GM23338 (cell line): ENCODE results near the gene KRTAP5-3. TPM values are rescaled to one million over a fixed set of nuclear protein-coding genes. Genes with fewer than 3 reads are reported as not detected.

ENCODE experiments used
- ATAC-seq: fragments of 200-7000 bp; cut with Tn5 transposase; 3 replicates; pipeline ENCODE4 v1.9.1; 2020
- DNase-seq: peaks from one replicate; pipeline ENCODE4 v3.0.0-alpha.2; 2015; ENCODE audit warnings: low spot score
- H2AFZ ChIP-seq: fragments of 200-600 bp; sonication (generic); 2 replicates; pipeline ENCODE4 v1.8.0; 2016; ENCODE audit warnings: antibody characterized with exemption, mild to moderate bottlenecking, moderate library complexity
- H3F3A ChIP-seq: fragments of 200-600 bp; sonication (generic); replicated peaks from 2 replicates; pipeline ENCODE4 v1.8.0; 2017; ENCODE audit warnings: antibody characterized with exemption, mixed run types, low read depth
- H3K27ac ChIP-seq: fragments of 200-600 bp; sonication (generic); 2 replicates; pipeline ENCODE4 v1.6.1; 2016; ENCODE audit warnings: low read depth
- H3K27me3 ChIP-seq: fragments of 200-600 bp; sonication (generic); 2 replicates; pipeline ENCODE4 v1.8.0; 2016; ENCODE audit warnings: mild to moderate bottlenecking, mixed run types, moderate library complexity; ENCODE audit not compliant: insufficient read depth
- H3K36me3 ChIP-seq: fragments of 200-600 bp; sonication (generic); 2 replicates; pipeline ENCODE4 v1.8.0; 2016; ENCODE audit warnings: mild to moderate bottlenecking; ENCODE audit not compliant: insufficient read depth
- H3K4me1 ChIP-seq: fragments of 200-600 bp; sonication (generic); 2 replicates; pipeline ENCODE4 v1.8.0; 2016; ENCODE audit warnings: mild to moderate bottlenecking, moderate library complexity; ENCODE audit not compliant: insufficient read depth
- H3K4me2 ChIP-seq: fragments of 200-600 bp; sonication (generic); 2 replicates; pipeline ENCODE4 v1.7.1; 2017; ENCODE audit warnings: mixed run types
- H3K4me3 ChIP-seq: fragments of 200-600 bp; sonication (generic); 2 replicates; pipeline ENCODE4 v1.6.1; 2016; ENCODE audit warnings: mixed run types
- H3K79me2 ChIP-seq: fragments of 200-600 bp; sonication (generic); replicated peaks from 2 replicates; pipeline ENCODE4 v1.8.0; 2017; ENCODE audit warnings: mild to moderate bottlenecking; ENCODE audit not compliant: insufficient read depth
- H3K9me2 ChIP-seq: fragments of 200-600 bp; sonication (generic); 2 replicates; pipeline ENCODE4 v1.8.0; 2017; ENCODE audit not compliant: insufficient read depth
- H4K20me1 ChIP-seq: fragments of 200-600 bp; sonication (generic); replicated peaks from 2 replicates; pipeline ENCODE4 v1.8.0; 2017; ENCODE audit warnings: mild to moderate bottlenecking; ENCODE audit not compliant: insufficient read depth
- H3K27ac Mint-ChIP-seq: 2 replicates; pipeline ENCODE4 v1.8.0; 2020; ENCODE audit warnings: inconsistent platforms, mild to moderate bottlenecking, moderate library complexity, mixed read lengths
- H3K27me3 Mint-ChIP-seq: 3 replicates; pipeline ENCODE4 v1.8.0; 2022; ENCODE audit warnings: low read depth, mild to moderate bottlenecking, moderate library complexity, mixed read lengths, inconsistent platforms; ENCODE audit not compliant: insufficient read depth, poor library complexity
- H3K36me3 Mint-ChIP-seq: 3 replicates; pipeline ENCODE4 v1.8.0; 2021; ENCODE audit warnings: low read depth, mild to moderate bottlenecking, inconsistent platforms, moderate library complexity, mixed read lengths
- H3K4me1 Mint-ChIP-seq: 3 replicates; pipeline ENCODE4 v1.8.0; 2020; ENCODE audit warnings: mild to moderate bottlenecking, inconsistent platforms, mixed read lengths
- H3K4me3 Mint-ChIP-seq: 3 replicates; pipeline ENCODE4 v1.8.0; 2021; ENCODE audit warnings: moderate library complexity, mild to moderate bottlenecking, inconsistent platforms, mixed read lengths
- H3K9me3 Mint-ChIP-seq: 3 replicates; pipeline ENCODE4 v1.8.0; 2020; ENCODE audit warnings: moderate library complexity, mild to moderate bottlenecking, inconsistent platforms, mixed read lengths
- CREB1 ChIP-seq: fragments of 250-450 bp; sonication (Bioruptor Pico); IDR thresholded peaks from 2 replicates; pipeline ENCODE4 v1.5.0; 2020; ENCODE audit warnings: low read depth, mild to moderate bottlenecking, moderate library complexity
- EZH2 ChIP-seq: fragments of 200-600 bp; sonication (generic); IDR thresholded peaks from one replicate; pipeline ENCODE4 v1.8.0; 2017; ENCODE audit warnings: antibody characterized with exemption, mild to moderate bottlenecking, low read depth; ENCODE audit not compliant: unreplicated experiment
- EZH2phosphoT487 ChIP-seq: fragments of 200-600 bp; sonication (generic); IDR thresholded peaks from one replicate; pipeline ENCODE4 v1.8.1; 2018; ENCODE audit warnings: antibody characterized with exemption; ENCODE audit not compliant: unreplicated experiment
- JUNB ChIP-seq: IDR thresholded peaks from one replicate; pipeline ENCODE4 v1.6.1; 2016; ENCODE audit warnings: antibody characterized with exemption; ENCODE audit not compliant: unreplicated experiment
- NANOG ChIP-seq: IDR thresholded peaks from 2 replicates; pipeline ENCODE4 v1.6.1; 2016; ENCODE audit warnings: antibody characterized with exemption, borderline replicate concordance
- POLR2AphosphoS5 ChIP-seq: IDR thresholded peaks from 2 replicates; pipeline ENCODE4 v1.6.1; 2016; ENCODE audit warnings: antibody characterized with exemption, low read depth
- STAT1 ChIP-seq: IDR thresholded peaks from one replicate; pipeline ENCODE4 v1.6.1; 2016; ENCODE audit warnings: antibody characterized with exemption; ENCODE audit not compliant: unreplicated experiment
- ZNF114 ChIP-seq: fragments of 250-450 bp; sonication (Bioruptor Pico); IDR thresholded peaks from 2 replicates; pipeline ENCODE4 v1.5.0; 2020; ENCODE audit warnings: mild to moderate bottlenecking, moderate library complexity
- ZNF331 ChIP-seq: fragments of 250-450 bp; sonication (Bioruptor Pico); IDR thresholded peaks from 2 replicates; pipeline ENCODE4 v1.5.0; 2020; ENCODE audit warnings: low read depth, mild to moderate bottlenecking, moderate library complexity
- polyA plus RNA-seq: library from polyadenylated mRNA; unstranded; fragments of >200 nt; fragmentation: Nextera tagmentation; extraction: Ambion mirVana; gene quantifications from 2 replicates; pipeline ENCODE4 v1.2.1, GENCODE V29; 2016
- total RNA-seq: library from RNA; depleted of rRNA; stranded (reverse); fragments of >200 nt; shearing (Covaris generic); gene quantifications from 2 replicates; pipeline ENCODE4 v1.2.3, GENCODE V29; 2014
- TF ChIP-seq, protein P1 (sequence below), 2 experiments: fragments of 200-600 bp in 1 of 2; sonication (generic) in 1 of 2; conservative IDR thresholded peaks; 2 replicates each; pipeline versions ENCODE4 v1.5.1 to v1.6.1; 2016 to 2017; ENCODE audit warnings: antibody characterized with exemption in 2 of 2, low read depth in 2 of 2, mild to moderate bottlenecking in 2 of 2, moderate library complexity in 1 of 2
- TF ChIP-seq, protein P2 (sequence below): fragments of 250-450 bp; sonication (Bioruptor Pico); IDR thresholded peaks from 2 replicates; pipeline ENCODE4 v1.5.0; 2020; ENCODE audit warnings: mild to moderate bottlenecking, moderate library complexity
- TF ChIP-seq, protein P3 (sequence below): IDR thresholded peaks from 2 replicates; pipeline ENCODE4 v1.6.1; 2016; ENCODE audit warnings: antibody characterized with exemption

Gene KRTAP5-3
- total and polyA plus RNA-seq, 2 experiments from 2014 or later = not detected

DNA sequence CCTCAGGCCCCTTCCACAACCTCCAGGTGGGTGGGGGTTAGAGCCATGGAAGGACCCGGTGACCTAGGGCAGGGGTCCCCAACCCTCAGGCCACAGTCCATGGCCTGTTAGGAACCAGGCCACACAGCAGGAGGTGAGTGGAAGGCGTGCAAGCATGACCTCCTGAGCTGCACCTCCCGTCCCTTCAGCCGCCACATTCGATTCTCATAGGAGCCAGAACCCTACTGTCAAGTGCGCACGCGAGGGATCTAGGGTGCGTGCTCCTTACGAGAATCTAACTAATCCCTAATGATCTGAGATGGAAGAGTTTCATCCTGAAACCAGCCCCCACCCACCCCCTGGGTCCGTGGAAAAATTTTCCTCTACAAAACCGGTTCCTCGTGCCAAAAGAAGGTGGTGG, 17.3 kb upstream of the KRTAP5-3 start (continued):
- TF ChIP-seq STAT1 = no peak
- no peak for TF ChIP-seq NANOG
- no peak for TF ChIP-seq EZH2phosphoT487
- TF ChIP-seq, protein P1, sequence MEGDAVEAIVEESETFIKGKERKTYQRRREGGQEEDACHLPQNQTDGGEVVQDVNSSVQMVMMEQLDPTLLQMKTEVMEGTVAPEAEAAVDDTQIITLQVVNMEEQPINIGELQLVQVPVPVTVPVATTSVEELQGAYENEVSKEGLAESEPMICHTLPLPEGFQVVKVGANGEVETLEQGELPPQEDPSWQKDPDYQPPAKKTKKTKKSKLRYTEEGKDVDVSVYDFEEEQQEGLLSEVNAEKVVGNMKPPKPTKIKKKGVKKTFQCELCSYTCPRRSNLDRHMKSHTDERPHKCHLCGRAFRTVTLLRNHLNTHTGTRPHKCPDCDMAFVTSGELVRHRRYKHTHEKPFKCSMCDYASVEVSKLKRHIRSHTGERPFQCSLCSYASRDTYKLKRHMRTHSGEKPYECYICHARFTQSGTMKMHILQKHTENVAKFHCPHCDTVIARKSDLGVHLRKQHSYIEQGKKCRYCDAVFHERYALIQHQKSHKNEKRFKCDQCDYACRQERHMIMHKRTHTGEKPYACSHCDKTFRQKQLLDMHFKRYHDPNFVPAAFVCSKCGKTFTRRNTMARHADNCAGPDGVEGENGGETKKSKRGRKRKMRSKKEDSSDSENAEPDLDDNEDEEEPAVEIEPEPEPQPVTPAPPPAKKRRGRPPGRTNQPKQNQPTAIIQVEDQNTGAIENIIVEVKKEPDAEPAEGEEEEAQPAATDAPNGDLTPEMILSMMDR (conservative IDR thresholded peaks at IDR 0.05; ENCODE audit: low read depth in 2 of 2) = no peak
- TF ChIP-seq EZH2 = no peak

DNA sequence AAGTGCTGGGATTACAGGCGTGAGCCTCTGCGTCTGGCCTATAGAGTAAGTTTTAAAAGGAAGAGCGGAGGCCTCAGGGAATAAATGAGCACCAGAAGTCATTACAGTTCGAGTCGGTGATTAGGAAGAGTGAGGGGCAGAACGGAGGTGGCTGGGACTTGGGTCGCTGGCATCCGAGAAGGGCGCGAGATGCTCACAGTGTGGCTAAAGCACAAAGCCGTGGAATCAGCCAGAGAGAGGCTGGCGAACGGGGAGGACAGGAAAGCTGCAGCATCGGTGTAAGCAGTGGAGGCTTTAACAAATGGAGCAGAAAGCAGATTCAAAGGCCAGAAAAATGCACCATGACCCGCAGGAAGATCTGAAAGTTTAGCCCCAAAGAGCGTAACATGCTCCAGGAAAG, 16.4 kb upstream of the KRTAP5-3 start:
- Mint-ChIP-seq H3K4me1 (peaks cover 10% of the 10 kb centered on the region), H3K27me3 (peaks cover 21% of the 10 kb centered on the region), H3K27ac (no peak overlapping the region), H3K36me3 (no peaks in the 10 kb centered on the region), H3K4me3 (no peak overlapping the region), H3K9me3 (no peaks in the 10 kb centered on the region)
- DNase-seq (no peak), ATAC-seq (no peak)
- no peaks in the 10 kb centered on the region for H3K36me3 ChIP-seq
- H4K20me1 ChIP-seq = no peaks in the 10 kb centered on the region
- no peak overlapping the region for H3K4me3 ChIP-seq
- no peak overlapping the region for H2AFZ ChIP-seq
- TF ChIP-seq CREB1 (no peak), STAT1 (no peak), POLR2AphosphoS5 (no peak), EZH2phosphoT487 (no peak), EZH2 (no peak)
- H3K4me1 ChIP-seq = no peaks in the 10 kb centered on the region; the same call in 1 of the 2 replicates
- H3K27me3 ChIP-seq = no peaks in the 10 kb centered on the region
- no peak overlapping the region for H3K27ac ChIP-seq
- H3K9me2 ChIP-seq = no peaks in the 10 kb centered on the region
- H3K79me2 ChIP-seq = no peaks in the 10 kb centered on the region
- H3K4me2 ChIP-seq = no peak overlapping the region
- H3F3A ChIP-seq = no peaks in the 10 kb centered on the region

- no peak overlapping the region for H3K27ac Mint-ChIP-seq
- no peak for TF ChIP-seq ZNF331 (CRISPR knock-in tag)
- TF ChIP-seq NANOG = no peak
- TF ChIP-seq, protein P2, sequence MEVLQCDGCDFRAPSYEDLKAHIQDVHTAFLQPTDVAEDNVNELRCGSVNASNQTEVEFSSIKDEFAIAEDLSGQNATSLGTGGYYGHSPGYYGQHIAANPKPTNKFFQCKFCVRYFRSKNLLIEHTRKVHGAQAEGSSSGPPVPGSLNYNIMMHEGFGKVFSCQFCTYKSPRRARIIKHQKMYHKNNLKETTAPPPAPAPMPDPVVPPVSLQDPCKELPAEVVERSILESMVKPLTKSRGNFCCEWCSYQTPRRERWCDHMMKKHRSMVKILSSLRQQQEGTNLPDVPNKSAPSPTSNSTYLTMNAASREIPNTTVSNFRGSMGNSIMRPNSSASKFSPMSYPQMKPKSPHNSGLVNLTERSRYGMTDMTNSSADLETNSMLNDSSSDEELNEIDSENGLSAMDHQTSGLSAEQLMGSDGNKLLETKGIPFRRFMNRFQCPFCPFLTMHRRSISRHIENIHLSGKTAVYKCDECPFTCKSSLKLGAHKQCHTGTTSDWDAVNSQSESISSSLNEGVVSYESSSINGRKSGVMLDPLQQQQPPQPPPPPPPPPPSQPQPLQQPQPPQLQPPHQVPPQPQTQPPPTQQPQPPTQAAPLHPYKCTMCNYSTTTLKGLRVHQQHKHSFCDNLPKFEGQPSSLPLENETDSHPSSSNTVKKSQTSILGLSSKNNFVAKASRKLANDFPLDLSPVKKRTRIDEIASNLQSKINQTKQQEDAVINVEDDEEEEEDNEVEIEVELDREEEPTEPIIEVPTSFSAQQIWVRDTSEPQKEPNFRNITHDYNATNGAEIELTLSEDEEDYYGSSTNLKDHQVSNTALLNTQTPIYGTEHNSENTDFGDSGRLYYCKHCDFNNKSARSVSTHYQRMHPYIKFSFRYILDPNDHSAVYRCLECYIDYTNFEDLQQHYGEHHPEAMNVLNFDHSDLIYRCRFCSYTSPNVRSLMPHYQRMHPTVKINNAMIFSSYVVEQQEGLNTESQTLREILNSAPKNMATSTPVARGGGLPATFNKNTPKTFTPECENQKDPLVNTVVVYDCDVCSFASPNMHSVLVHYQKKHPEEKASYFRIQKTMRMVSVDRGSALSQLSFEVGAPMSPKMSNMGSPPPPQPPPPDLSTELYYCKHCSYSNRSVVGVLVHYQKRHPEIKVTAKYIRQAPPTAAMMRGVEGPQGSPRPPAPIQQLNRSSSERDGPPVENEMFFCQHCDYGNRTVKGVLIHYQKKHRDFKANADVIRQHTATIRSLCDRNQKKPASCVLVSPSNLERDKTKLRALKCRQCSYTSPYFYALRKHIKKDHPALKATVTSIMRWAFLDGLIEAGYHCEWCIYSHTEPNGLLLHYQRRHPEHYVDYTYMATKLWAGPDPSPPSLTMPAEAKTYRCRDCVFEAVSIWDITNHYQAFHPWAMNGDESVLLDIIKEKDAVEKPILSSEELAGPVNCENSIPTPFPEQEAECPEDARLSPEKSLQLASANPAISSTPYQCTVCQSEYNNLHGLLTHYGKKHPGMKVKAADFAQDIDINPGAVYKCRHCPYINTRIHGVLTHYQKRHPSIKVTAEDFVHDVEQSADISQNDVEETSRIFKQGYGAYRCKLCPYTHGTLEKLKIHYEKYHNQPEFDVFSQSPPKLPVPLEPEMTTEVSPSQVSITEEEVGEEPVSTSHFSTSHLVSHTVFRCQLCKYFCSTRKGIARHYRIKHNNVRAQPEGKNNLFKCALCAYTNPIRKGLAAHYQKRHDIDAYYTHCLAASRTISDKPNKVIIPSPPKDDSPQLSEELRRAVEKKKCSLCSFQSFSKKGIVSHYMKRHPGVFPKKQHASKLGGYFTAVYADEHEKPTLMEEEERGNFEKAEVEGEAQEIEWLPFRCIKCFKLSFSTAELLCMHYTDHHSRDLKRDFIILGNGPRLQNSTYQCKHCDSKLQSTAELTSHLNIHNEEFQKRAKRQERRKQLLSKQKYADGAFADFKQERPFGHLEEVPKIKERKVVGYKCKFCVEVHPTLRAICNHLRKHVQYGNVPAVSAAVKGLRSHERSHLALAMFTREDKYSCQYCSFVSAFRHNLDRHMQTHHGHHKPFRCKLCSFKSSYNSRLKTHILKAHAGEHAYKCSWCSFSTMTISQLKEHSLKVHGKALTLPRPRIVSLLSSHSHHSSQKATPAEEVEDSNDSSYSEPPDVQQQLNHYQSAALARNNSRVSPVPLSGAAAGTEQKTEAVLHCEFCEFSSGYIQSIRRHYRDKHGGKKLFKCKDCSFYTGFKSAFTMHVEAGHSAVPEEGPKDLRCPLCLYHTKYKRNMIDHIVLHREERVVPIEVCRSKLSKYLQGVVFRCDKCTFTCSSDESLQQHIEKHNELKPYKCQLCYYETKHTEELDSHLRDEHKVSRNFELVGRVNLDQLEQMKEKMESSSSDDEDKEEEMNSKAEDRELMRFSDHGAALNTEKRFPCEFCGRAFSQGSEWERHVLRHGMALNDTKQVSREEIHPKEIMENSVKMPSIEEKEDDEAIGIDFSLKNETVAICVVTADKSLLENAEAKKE (CRISPR knock-in tag) = no peak
- no peak for TF ChIP-seq POLR2AphosphoS5
- no peak for TF ChIP-seq EZH2phosphoT487
- TF ChIP-seq JUNB = no peak
- TF ChIP-seq, protein P3, sequence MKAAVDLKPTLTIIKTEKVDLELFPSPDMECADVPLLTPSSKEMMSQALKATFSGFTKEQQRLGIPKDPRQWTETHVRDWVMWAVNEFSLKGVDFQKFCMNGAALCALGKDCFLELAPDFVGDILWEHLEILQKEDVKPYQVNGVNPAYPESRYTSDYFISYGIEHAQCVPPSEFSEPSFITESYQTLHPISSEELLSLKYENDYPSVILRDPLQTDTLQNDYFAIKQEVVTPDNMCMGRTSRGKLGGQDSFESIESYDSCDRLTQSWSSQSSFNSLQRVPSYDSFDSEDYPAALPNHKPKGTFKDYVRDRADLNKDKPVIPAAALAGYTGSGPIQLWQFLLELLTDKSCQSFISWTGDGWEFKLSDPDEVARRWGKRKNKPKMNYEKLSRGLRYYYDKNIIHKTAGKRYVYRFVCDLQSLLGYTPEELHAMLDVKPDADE = no peak
- no peak for TF ChIP-seq ZNF114 (CRISPR knock-in tag)
- TF ChIP-seq EZH2 = no peak
Observed at GRCh38 chr11:1623716-1624115, 15.5 kb upstream of the KRTAP5-3 start.

More at GRCh38 chr11:1623716-1624115, 15.5 kb upstream of the KRTAP5-3 start:
- no peaks in the 10 kb centered on the region for H3K79me2 ChIP-seq
- H2AFZ ChIP-seq = no peak overlapping the region
- H3K4me1 ChIP-seq = no peaks in the 10 kb centered on the region
- Mint-ChIP-seq H3K27me3 (peaks cover 14% of the 10 kb centered on the region), H3K4me1 (peaks cover 6% of the 10 kb centered on the region), H3K36me3 (no peaks in the 10 kb centered on the region), H3K4me3 (no peak overlapping the region), H3K9me3 (no peaks in the 10 kb centered on the region)
- H3K4me3 ChIP-seq = no peak overlapping the region
- H3F3A ChIP-seq = no peaks in the 10 kb centered on the region
- no peaks in the 10 kb centered on the region for H3K27me3 ChIP-seq
- H3K36me3 ChIP-seq = no peaks in the 10 kb centered on the region
- H3K9me2 ChIP-seq = no peaks in the 10 kb centered on the region
- peak; percentile 40; the same call in 2 of the 3 replicates for ATAC-seq
- DNase-seq = peak; percentile 11
- no peak overlapping the region for H3K4me2 ChIP-seq
- no peak overlapping the region for H3K27ac ChIP-seq
- no peaks in the 10 kb centered on the region for H4K20me1 ChIP-seq
